Rectal smooth muscle tissue (tissue), 1 donor: Measurements from ENCODE around the gene MOB2.
"Not testable (repeated sequence)": the region's sequence is repeated elsewhere in the genome, so short reads cannot be mapped to it uniquely, and the experiment has no call there.

ENCODE experiments used
- H3K27ac ChIP-seq: one replicate; pipeline ENCODE4 v1.7.0; 2013; ENCODE audit warnings: low read depth, low read length, inconsistent platforms
- H3K27me3 ChIP-seq: one replicate; pipeline ENCODE4 v1.7.0; 2013; ENCODE audit warnings: low read length; ENCODE audit not compliant: control insufficient read depth, insufficient read depth
- H3K36me3 ChIP-seq: one replicate; pipeline ENCODE4 v1.7.0; 2013; ENCODE audit warnings: low read length; ENCODE audit not compliant: control insufficient read depth, insufficient read depth
- H3K4me1 ChIP-seq: one replicate; pipeline ENCODE4 v1.7.0; 2013; ENCODE audit warnings: low read length; ENCODE audit not compliant: control insufficient read depth, insufficient read depth
- H3K4me3 ChIP-seq: one replicate; pipeline ENCODE4 v1.7.0; 2013; ENCODE audit warnings: low read length
- H3K9ac ChIP-seq: one replicate; pipeline ENCODE4 v1.7.0; 2013; ENCODE audit warnings: low read length

Gene MOB2

DNA sequence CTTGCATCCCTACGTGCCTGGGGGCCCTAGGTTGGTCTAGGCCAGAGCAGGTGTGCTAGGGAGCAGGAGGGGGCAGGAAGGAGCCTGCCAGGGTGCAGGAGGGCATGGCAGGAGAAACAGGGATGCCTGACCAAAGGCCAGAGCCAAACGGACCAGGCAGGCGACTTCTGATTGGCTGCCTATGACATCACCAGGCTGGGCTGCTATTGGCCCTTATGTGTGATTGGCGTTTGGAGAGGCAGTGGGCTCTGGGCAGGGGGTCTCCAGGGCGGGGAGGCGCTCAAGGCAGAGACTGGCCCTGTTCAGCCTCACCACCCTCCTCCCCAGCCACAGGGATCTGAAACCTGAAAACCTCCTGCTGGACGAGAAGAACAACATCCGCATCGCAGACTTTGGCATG, 44.4 kb downstream of the MOB2 start:
- no peaks in the 10 kb centered on the region for H3K4me1 ChIP-seq
- peaks cover 3% of the 10 kb centered on the region for H3K27me3 ChIP-seq
- no peak overlapping the region for H3K27ac ChIP-seq

DNA sequence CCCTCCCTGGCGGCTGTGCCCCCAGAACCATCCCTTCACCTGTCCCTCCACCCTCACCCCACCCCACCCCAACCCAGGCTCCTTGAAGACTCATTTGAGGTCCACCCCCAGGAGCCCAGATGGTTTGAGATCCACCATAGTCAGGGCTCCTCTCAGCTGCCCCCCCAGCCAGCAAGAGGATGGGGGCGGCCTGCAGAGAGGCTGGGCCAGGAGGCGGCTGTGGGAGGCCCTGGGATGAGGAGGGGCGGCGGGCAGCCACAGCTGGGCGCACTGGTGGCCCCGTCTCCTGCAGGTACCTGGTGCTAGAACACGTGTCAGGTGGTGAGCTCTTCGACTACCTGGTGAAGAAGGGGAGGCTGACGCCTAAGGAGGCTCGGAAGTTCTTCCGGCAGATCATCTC, 46.1 kb downstream of the MOB2 start:
- no peak overlapping the region for H3K9ac ChIP-seq
- no peak overlapping the region for H3K4me3 ChIP-seq
- no peak overlapping the region for H3K27ac ChIP-seq
- H3K36me3 ChIP-seq, result no peaks in the 10 kb centered on the region
- H3K27me3 ChIP-seq, result peaks cover 3% of the 10 kb centered on the region
- no peaks in the 10 kb centered on the region for H3K4me1 ChIP-seq

More for the DNA sequence above, 44.4 kb downstream of the MOB2 start:
- Histone ChIP-seq H3K9ac (no peak overlapping the region), H3K4me3 (no peak overlapping the region), H3K36me3 (no peaks in the 10 kb centered on the region)

DNA sequence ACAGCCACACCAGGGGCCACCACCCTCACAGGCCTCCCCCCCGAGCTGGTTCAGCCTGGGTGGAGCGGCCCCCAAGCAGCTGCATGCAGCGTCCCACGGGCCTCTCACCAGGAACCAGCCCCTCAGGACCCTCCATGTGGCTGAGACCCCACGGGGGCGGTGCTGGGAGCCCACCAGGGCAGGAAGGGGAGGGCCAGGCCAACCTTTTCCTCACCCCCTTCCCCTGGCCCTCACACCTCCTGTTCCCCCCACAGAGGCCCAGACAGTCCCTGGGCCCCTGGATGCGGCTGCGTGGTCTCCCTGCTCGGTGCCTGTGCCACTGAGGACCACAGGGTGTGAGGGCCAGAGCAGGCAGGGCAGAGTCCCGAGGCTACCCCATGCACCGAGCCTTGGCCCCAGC, 46.5 kb downstream of the MOB2 start:
- no peaks in the 10 kb centered on the region for H3K4me1 ChIP-seq
- no peak overlapping the region for H3K27ac ChIP-seq
- peaks cover 3% of the 10 kb centered on the region for H3K27me3 ChIP-seq
- H3K4me3 ChIP-seq, result no peak overlapping the region
- H3K36me3 ChIP-seq, result no peaks in the 10 kb centered on the region
- no peak overlapping the region for H3K9ac ChIP-seq

DNA sequence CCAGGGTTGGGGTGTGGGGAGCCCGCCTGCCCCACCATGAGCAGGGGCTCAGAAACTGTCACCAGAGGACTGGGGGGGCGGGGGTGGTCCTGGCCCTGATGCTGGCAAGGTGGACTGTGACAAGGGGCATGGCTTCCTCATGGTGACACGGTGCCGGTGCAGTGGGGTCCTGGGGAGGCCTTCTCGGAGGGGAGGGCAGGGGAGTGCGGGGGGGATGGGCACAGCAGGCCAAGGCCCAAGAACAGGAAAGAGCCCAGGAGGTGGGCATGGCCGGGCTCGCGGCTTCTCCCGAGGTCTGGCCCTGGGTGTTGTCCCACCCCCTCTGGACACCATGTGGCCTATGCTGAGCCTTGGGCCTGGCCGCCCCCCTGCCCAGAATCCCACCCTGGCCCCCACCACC, 47.2 kb downstream of the MOB2 start:
- no peak overlapping the region for H3K27ac ChIP-seq
- H3K4me3 ChIP-seq, result no peak overlapping the region
- H3K36me3 ChIP-seq, result no peaks in the 10 kb centered on the region
- H3K4me1 ChIP-seq, result no peaks in the 10 kb centered on the region
- H3K9ac ChIP-seq, result no peak overlapping the region
- H3K27me3 ChIP-seq, result peaks cover 3% of the 10 kb centered on the region

DNA sequence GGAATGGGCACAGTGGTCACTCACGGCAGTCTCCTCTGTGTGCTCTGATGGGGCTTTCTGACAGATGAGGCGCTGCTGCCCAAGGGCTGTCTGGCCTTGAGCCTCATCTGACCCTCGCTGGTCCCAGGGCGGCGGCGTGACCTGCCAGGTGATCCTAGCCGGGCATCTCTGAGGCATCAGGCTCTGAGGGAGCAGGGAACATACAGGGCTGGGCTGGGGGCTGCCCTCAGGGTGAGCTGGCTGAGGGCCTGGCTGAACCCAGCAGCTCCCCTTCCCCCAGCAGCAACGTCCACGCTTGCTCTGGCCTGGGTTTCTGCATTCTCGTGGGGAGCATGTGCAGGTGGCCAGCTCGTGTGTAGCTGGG, 47.6 kb downstream of the MOB2 start:
- Histone ChIP-seq H3K27ac (no peak overlapping the region), H3K27me3 (peaks cover 3% of the 10 kb centered on the region), H3K36me3 (no peaks in the 10 kb centered on the region), H3K9ac (no peak overlapping the region), H3K4me1 (no peaks in the 10 kb centered on the region), H3K4me3 (no peak overlapping the region)

DNA sequence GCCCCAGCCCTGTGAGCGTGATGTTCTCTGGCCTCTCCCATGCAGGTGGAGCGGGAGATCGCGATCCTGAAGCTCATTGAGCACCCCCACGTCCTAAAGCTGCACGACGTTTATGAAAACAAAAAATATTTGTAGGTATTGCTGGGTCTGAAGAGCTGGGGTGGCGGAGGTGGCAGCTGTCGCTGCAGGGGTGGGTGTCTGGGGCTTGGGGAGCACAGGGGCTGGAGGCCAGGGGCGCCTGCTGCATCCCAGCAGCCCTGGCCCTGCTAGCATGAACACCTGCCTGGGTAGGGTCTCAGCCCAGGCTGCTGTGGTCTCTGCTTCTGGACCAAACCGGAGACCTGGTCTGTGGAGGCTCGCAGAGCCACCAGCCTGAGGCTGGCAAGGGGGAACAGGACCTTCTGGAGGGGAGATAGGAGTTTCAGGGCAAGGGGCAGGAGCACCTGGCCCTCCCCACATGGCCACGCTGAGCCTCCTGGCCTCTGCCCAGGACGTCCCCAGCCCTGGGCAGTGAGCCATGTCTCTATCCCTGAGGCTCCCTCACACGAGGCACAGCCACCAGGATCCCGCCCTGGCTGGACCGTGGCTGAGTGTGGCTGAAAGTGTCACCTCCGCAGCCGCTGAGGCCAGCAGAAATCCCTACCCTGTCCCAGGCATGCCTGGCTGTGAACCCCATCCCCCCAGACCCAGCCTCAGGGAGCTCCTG, 48.2 kb downstream of the MOB2 start:
- H3K27ac ChIP-seq, result no peak overlapping the region
- no peak overlapping the region for H3K4me3 ChIP-seq
- no peaks in the 10 kb centered on the region for H3K36me3 ChIP-seq
- H3K27me3 ChIP-seq, result peaks cover 3% of the 10 kb centered on the region
- H3K4me1 ChIP-seq, result no peaks in the 10 kb centered on the region
- no peak overlapping the region for H3K9ac ChIP-seq

DNA sequence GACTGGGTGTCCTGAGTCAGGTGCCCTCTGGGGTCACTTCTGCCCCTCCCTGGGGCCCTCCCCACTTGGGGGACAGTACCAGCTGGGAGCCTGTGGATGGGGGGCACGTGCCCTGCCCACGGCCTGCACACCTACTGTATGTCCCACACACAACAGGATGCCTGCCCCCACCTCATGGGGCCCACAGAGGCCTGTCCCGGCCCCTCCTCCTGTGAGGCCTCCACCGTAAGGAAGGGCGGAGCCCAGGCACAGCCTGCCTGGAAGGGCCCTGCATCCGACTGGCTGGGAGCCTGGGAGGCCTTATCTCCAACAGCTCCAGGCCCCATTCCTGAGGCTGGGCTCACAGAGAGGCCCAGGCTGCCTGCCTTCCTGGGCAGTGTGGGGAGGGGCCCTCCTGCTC, 49.1 kb downstream of the MOB2 start:
- H3K27ac ChIP-seq, result no peak overlapping the region

DNA sequence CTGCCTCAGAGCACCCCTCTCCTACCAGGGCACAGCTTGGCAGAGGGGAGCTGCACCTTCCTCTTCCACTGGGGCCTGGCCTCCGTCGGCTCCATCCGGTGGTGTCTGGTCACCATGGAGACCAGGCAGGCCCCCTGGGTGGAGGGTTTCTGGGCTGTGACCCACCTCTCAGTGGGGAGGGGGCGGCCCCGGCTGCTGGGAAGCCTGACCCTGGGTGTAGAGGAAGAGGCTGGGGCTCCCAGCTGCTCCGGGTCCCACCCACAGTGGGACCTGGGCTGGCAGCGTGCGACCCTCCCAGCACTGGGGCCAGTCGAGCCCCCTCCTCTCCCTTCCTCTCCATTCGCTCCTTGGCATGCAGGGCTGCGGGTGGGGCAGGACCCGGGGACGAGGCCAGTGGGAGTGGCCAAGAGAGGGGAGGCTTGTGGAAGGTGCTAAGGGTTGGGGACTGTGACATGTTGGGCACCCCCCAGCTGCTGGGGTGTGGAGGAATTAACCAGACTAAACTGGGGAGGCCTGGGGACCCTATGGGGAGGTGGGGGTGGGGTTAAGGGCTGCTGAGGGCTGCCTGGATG, 50.0 kb downstream of the MOB2 start:
- no peaks in the 10 kb centered on the region for H3K27me3 ChIP-seq
- H3K4me3 ChIP-seq, result no peak overlapping the region
- H3K4me1 ChIP-seq, result no peaks in the 10 kb centered on the region
- no peaks in the 10 kb centered on the region for H3K36me3 ChIP-seq
- no peak overlapping the region for H3K27ac ChIP-seq
- H3K9ac ChIP-seq, result no peak overlapping the region

More for the DNA sequence above, 49.1 kb downstream of the MOB2 start:
- H3K4me3 ChIP-seq, result no peak overlapping the region
- no peak overlapping the region for H3K9ac ChIP-seq
- H3K4me1 ChIP-seq, result no peaks in the 10 kb centered on the region
- peaks cover 3% of the 10 kb centered on the region for H3K27me3 ChIP-seq
- no peaks in the 10 kb centered on the region for H3K36me3 ChIP-seq

DNA sequence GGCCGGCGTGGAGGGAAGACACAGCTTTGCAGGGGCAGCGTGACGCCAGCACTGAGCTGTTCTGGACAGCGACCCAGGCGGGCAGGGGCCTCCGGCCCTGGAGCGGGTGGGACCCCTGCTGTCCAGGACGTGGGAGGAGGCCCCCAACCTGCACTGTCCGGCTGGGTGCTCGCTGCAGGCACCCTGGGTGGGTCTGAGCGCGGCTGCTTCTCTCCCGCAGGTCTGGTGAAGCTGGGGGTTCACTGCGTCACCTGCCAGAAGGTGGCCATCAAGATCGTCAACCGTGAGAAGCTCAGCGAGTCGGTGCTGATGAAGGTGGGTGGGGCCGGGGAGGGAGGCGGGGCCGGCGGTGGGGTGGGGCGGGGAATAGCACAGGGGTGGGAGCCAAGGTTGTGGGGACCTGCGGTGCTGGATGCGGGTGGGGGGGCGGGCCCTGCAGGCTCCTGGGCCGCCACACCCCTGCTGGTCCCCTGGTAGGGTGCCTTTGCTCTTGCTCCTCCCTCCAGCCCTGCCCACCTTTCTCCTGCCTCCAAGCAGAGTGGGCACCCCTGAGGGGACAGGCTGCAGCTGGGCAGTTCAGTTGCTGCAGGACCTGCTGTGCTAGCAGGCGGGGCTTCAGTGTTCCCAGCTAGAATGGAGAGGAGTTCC, 50.6 kb downstream of the MOB2 start:
- H3K9ac ChIP-seq, result no peak overlapping the region
- no peaks in the 10 kb centered on the region for H3K4me1 ChIP-seq
- no peak overlapping the region for H3K4me3 ChIP-seq
- H3K27me3 ChIP-seq, result no peaks in the 10 kb centered on the region
- H3K27ac ChIP-seq, result no peak overlapping the region
- no peaks in the 10 kb centered on the region for H3K36me3 ChIP-seq

DNA sequence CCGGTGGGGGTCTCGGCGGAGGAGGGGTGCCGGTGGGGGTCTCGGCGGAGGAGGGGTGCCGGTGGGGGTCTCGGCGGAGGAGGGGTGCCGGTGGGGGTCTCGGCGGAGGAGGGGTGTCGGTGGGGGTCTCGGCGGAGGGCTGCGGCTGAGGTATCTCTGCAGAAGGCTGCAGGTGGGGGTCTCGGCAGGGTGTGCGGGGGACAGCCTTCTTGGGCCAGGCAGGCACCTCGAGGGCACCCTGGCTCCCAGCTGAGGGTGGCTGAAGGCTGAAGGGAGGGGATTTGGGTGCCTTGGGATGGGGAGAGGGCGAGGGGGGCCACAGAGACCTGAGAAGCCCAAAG, 51.1 kb downstream of the MOB2 start:
- not testable (repeated sequence) for H3K4me1 ChIP-seq, H3K27me3 ChIP-seq, H3K4me3 ChIP-seq, H3K36me3 ChIP-seq, H3K9ac ChIP-seq, H3K27ac ChIP-seq

DNA sequence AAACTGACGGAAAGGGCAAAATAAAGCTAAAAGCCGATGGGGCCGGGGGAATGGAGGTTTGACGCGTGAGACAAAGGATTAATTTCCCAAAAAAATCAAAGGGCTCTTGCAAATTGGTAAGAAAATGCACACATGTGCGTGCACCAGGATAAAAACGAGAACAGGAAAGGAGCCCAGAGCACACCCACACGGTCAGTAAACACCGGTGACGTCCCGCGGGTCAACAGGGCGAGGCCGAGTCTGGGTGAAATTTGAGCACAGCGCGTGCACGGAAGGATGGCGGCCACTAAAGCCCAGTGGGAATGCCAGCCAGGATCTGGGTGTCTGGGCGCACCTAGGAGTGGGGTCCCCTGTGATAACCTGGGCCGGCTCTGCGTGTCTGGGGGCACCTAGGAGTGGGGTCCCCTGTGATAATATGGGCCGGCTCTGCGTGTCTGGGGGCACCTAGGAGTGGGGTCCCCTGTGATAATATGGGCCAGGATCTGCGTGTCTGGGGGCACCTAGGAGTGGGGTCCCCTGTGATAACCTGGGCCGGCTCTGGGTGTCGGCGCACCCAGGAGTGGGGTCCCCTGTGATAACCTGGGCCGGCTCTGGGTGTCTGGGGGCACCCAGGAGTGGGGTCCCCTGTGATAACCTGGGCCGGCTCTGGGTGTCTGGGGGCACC, 52.5 kb downstream of the MOB2 start:
- Histone ChIP-seq H3K36me3 (no peaks in the 10 kb centered on the region), H3K9ac (no peak overlapping the region), H3K27ac (no peak overlapping the region), H3K4me1 (no peaks in the 10 kb centered on the region), H3K4me3 (no peak overlapping the region), H3K27me3 (no peaks in the 10 kb centered on the region)

DNA sequence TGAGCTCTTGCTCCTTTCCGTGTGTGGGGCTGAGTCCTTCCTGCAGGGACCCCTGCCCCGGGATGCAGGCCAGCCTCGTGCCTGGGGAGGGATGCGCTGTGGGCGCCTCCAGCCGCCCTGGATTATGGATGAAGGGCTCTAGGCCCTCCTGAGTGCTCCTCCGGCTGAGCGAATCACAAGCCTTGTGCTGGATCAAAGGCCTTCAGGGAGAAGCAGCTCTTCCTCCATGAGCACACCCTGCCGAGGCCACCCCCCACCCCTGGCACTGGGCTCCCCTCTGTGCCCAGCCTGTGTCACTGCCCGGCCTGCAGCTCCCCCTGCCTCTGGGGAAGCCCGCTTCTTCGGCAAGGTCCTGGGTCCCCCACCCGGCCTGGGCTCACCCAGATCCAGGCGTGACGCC, 53.0 kb downstream of the MOB2 start:
- H3K9ac ChIP-seq, result no peak overlapping the region
- H3K36me3 ChIP-seq, result no peaks in the 10 kb centered on the region
- H3K27ac ChIP-seq, result no peak overlapping the region
- H3K27me3 ChIP-seq, result no peaks in the 10 kb centered on the region
- no peak overlapping the region for H3K4me3 ChIP-seq
- H3K4me1 ChIP-seq, result no peaks in the 10 kb centered on the region
